ENCODE measurements around the gene ETV3. TPM values are rescaled to one million over a fixed set of nuclear protein-coding genes. Genes with fewer than 3 reads are reported as not detected.

ETV3 gene
- total RNA-seq, 1 experiment from 2014 or later, result 7.3 TPM

- in situ Hi-C loops (cut with HindIII; ENCODE audit: low pct_unique_long_range_greater_than_20kb, low sequenced_read_pairs), result no loop called here
- no peak for DNase-seq (ENCODE audit: low read depth)
Observed at GRCh38 chr1:157085421-157085820, 52.8 kb downstream of the ETV3 start.

- DNase-seq (ENCODE audit: low read depth), result no peak
- in situ Hi-C loops (cut with HindIII; ENCODE audit: low pct_unique_long_range_greater_than_20kb, low sequenced_read_pairs), result no loop called here
Observed at GRCh38 chr1:157084720-157085119, 53.5 kb downstream of the ETV3 start.

DNA sequence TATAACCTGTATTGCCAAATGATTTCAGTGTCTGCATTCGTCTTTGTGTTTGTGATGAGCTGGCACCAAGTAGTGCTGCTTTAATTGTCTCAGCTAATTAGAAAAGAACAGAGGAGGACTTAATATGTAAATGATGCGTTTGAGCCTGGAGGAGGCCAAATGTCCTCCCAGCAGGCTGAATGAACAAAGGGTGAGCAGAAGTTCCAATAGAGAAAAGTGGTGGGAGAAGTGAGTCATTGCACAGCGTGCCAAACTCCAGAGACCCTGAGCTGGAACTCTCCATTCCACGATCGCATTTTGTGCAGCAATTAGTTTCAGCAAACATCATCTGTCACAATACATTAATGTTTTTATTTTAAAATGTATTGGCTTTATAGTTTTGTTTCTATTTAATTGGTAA, 56.5 kb downstream of the ETV3 start:
- DNase-seq (ENCODE audit: low read depth), result no peak
- in situ Hi-C loops (cut with HindIII; ENCODE audit: low pct_unique_long_range_greater_than_20kb, low sequenced_read_pairs), result no loop called here

DNA sequence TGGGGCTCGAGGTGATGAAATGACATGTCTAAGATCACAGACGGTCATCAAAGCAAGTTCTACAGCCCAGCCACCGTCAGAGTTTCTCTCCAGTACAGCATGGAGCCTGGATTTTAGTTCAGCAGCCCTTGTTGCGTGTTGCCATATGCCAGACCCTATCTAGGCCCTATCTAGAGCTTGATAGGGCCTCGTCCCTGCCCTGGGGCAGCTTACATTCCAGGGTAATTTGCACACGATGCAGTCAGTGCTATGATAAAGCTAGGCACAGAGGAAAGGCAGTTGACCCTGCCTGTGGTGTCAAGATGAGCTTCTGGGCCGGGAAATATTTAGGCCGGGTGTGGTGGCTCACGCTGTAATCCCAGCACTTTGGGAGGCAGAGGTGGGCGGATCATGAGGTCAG, 57.5 kb downstream of the ETV3 start:
- in situ Hi-C loops (cut with HindIII; ENCODE audit: low pct_unique_long_range_greater_than_20kb, low sequenced_read_pairs), result no loop called here
- no peak for DNase-seq (ENCODE audit: low read depth)

DNA sequence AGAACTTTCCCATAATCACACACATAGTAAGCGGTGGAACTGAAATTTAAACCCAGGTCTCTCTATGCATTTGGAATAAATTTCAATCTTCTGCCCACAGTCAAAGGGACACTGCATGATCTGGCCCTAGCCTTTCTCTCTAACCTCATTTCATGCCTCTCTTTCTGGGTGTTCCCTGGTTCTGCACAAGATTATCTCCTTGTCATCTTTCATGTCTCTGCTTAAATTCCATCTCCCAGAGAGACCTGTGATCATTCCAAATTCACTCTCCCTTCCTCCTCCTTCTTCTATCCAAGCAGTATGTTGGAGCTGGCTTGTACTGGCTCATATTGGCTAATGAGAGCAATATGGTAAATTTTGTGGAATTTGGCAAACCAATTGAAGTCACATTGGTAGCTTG, 60.8 kb downstream of the ETV3 start:
- no peak for DNase-seq (ENCODE audit: low read depth)
- in situ Hi-C loops (cut with HindIII; ENCODE audit: low pct_unique_long_range_greater_than_20kb, low sequenced_read_pairs), result no loop called here

GRCh38 chr1:157073944-157074685, 64.1 kb downstream of the ETV3 start:
- no peak for DNase-seq (ENCODE audit: low read depth)
- in situ Hi-C loops (cut with HindIII; ENCODE audit: low pct_unique_long_range_greater_than_20kb, low sequenced_read_pairs), result no loop called here

Other genes with a start within 250 kb of the ETV3 start
- gene PEAR1, start 244.7 kb downstream of the ETV3 start, total RNA-seq (2014; rRNA removed; shearing (Covaris generic); ENCODE audit: low replicate concordance), result 0.88 and 5.0 TPM in 2 replicates
- gene LRRC71, start 217.8 kb downstream of the ETV3 start, total RNA-seq (2014; rRNA removed; shearing (Covaris generic); ENCODE audit: low replicate concordance), result 0.14 TPM in 1 of 2 replicates, not detected in the other
- gene ARHGEF11, start 92.7 kb downstream of the ETV3 start, total RNA-seq (2014; rRNA removed; shearing (Covaris generic); ENCODE audit: low replicate concordance), result 23.8 and 28.4 TPM in 2 replicates
- not detected in 2 replicates for gene ETV3L, start 38.6 kb downstream of the ETV3 start, total RNA-seq (2014; rRNA removed; shearing (Covaris generic); ENCODE audit: low replicate concordance)

Data from Caki2 (cell line).